Umbilical cord (tissue), 2 donors: ENCODE measurements around the gene C1QC. TPM values are rescaled to one million over a fixed set of nuclear protein-coding genes. Genes with fewer than 3 reads are reported as not detected.
A peak's percentile ranks its signal among the peaks of the same experiment; 100 is the strongest.

ENCODE experiments used
- DNase-seq: peaks from one replicate; pipeline ENCODE4 v3.0.0-alpha.2; 2015; ENCODE audit warnings: low spot score
- total RNA-seq: library from RNA; depleted of rRNA; stranded (reverse); fragments of >200 nt; gene quantifications from one replicate; pipeline ENCODE4 v1.2.3, GENCODE V29; 2014; ENCODE audit warnings: low replicate concordance; ENCODE audit not compliant: insufficient read depth

C1QC gene
- total RNA-seq, 1 donor from 2014 or later, result 124 TPM

GRCh38 chr1:22619252-22619651 lies 24.2 kb upstream of the C1QC start:
- DNase-seq, result no peak

- DNase-seq, result no peak
These were observed 23.6 kb upstream of the C1QC start for GRCh38 chr1:22619798-22620197.

- no peak for DNase-seq
These were observed 21.7 kb upstream of the C1QC start for GRCh38 chr1:22621761-22622160.

GRCh38 chr1:22625262-22625925 lies 18.0 kb upstream of the C1QC start:
- DNase-seq, result no peak

- DNase-seq, result no peak
These were observed 16.9 kb upstream of the C1QC start for GRCh38 chr1:22626237-22627157.

- DNase-seq, result no peak
These were observed 16.1 kb upstream of the C1QC start for GRCh38 chr1:22627331-22627730.

GRCh38 chr1:22628698-22629444 lies 14.6 kb upstream of the C1QC start:
- DNase-seq, result no peak

- DNase-seq, result no peak
These were observed 13.5 kb upstream of the C1QC start for GRCh38 chr1:22629886-22630285.

GRCh38 chr1:22633697-22634463 lies 9.6 kb upstream of the C1QC start:
- no peak for DNase-seq

- DNase-seq, result no peak
These were observed 8.0 kb upstream of the C1QC start for GRCh38 chr1:22635436-22635835.

- peak; percentile 62 for DNase-seq
These were observed 7.1 kb upstream of the C1QC start, which contains the start of gene C1QA for GRCh38 chr1:22636353-22636752. C1QA (plus strand) TSS chr1:22636628; CDS start chr1:22637617, 989 bp downstream.

- DNase-seq, result no peak
These were observed 6.5 kb upstream of the C1QC start for GRCh38 chr1:22636927-22637326.

- no peak for DNase-seq
These were observed 5.5 kb upstream of the C1QC start for GRCh38 chr1:22637907-22638445.

GRCh38 chr1:22638476-22639234 lies 4.8 kb upstream of the C1QC start:
- no peak for DNase-seq

- peak; percentile 50 for DNase-seq
These were observed 4.1 kb upstream of the C1QC start for GRCh38 chr1:22639286-22639685.

GRCh38 chr1:22641247-22641646 lies 2.2 kb upstream of the C1QC start:
- no peak for DNase-seq

GRCh38 chr1:22641906-22642636 lies 1.4 kb upstream of the C1QC start:
- peak; percentile 63 for DNase-seq

- no peak for DNase-seq
These were observed 495 bp downstream of the C1QC start for GRCh38 chr1:22643928-22644327.

GRCh38 chr1:22645931-22646330 lies 2.5 kb downstream of the C1QC start:
- no peak for DNase-seq

- DNase-seq, result no peak
These were observed 3.0 kb downstream of the C1QC start for GRCh38 chr1:22646384-22646783.
